KOPT-K1 (cell line): ENCODE measurements around the gene DNAJC18.

Experiments
- H3K27ac ChIP-seq: fragments of 200-600 bp; sonication (generic); 2 replicates; pipeline ENCODE4 v1.5.1; 2016; ENCODE audit warnings: antibody characterized with exemption, mild to moderate bottlenecking, low read depth, low read length; ENCODE audit not compliant: poor library complexity, severe bottlenecking
- H3K36me3 ChIP-seq: fragments of 200-600 bp; sonication (generic); 2 replicates; pipeline ENCODE4 v1.5.1; 2017; ENCODE audit warnings: antibody characterized with exemption, mild to moderate bottlenecking, low read length, moderate library complexity; ENCODE audit not compliant: insufficient read depth
- H3K9me3 ChIP-seq: fragments of 200-600 bp; sonication (generic); 2 replicates; pipeline ENCODE4 v1.5.1; 2017; ENCODE audit warnings: antibody characterized with exemption, low read length, mild to moderate bottlenecking; ENCODE audit not compliant: insufficient read depth, poor library complexity, severe bottlenecking

DNAJC18 gene

GRCh38 chr5:139364466-139364865, 74.9 kb downstream of the DNAJC18 start:
- H3K36me3 ChIP-seq: peaks cover 78% of the 10 kb centered on the region

GRCh38 chr5:139363937-139364336, 75.4 kb downstream of the DNAJC18 start:
- H3K27ac ChIP-seq: no peak overlapping the region
- peaks cover 73% of the 10 kb centered on the region for H3K36me3 ChIP-seq
- H3K9me3 ChIP-seq: no peaks in the 10 kb centered on the region

More at GRCh38 chr5:139364466-139364865, 74.9 kb downstream of the DNAJC18 start:
- Histone ChIP-seq H3K9me3 (no peaks in the 10 kb centered on the region), H3K27ac (no peak overlapping the region)

GRCh38 chr5:139361835-139362429, 77.4 kb downstream of the DNAJC18 start:
- peaks cover 55% of the 10 kb centered on the region for H3K36me3 ChIP-seq
- H3K27ac ChIP-seq: no peak overlapping the region
- no peaks in the 10 kb centered on the region for H3K9me3 ChIP-seq

GRCh38 chr5:139360384-139360783, 78.9 kb downstream of the DNAJC18 start:
- H3K9me3 ChIP-seq: no peaks in the 10 kb centered on the region
- H3K27ac ChIP-seq: no peak overlapping the region
- peaks cover 40% of the 10 kb centered on the region for H3K36me3 ChIP-seq
